ENCODE results near the gene KMO. TPM values are rescaled to one million over a fixed set of nuclear protein-coding genes. Genes with fewer than 3 reads are reported as not detected.

Gene KMO
- polyA plus RNA-seq, 4 donors, result 0.45 to 3.2 (median 1.3) TPM

DNA sequence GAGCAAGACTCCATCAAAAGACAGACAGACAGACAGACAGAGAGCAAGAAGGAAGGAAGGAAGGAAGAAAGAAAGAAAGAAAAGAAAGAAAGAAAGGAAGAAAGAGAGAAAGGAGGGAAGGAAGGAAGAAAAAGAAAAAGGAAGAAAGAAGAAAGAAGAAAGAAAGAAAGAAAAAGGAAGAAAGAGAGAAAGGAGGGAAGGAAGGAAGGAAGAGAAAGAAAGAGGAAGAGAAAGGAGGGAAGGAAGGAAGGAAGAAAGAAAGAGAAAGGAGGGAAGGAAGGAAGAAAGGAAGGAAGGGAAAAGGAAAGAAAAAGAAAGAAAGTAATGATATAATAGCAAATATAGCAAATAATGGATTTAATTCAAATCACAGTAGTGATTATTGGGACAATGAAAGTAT lies 75.3 kb downstream of the KMO start:
- no peak for DNase-seq
- Histone ChIP-seq H3K4me3 (ENCODE audit: low read depth in 1 of 3, low read length in 3 of 3) (no peak overlapping the region), H3K4me1 (ENCODE audit: control insufficient read depth in 3 of 3, insufficient read depth in 2 of 3, low read depth in 1 of 3, low read length in 2 of 3) (peaks cover 0 to 2% (median 0%) of the 10 kb centered on the region in 3 donors), H3K27ac (ENCODE audit: low read depth in 1 of 3, low read length in 2 of 3) (no peak overlapping the region), H3K9me3 (ENCODE audit: control insufficient read depth in 2 of 2, insufficient read depth in 1 of 2, low read depth in 1 of 2, low read length in 1 of 2) (no peaks in the 10 kb centered on the region), H3K36me3 (ENCODE audit: control insufficient read depth in 3 of 3, insufficient read depth in 2 of 3, low read depth in 1 of 3, low read length in 3 of 3) (peaks cover 0 to 3% (median 2%) of the 10 kb centered on the region in 3 donors), H3K27me3 (ENCODE audit: control insufficient read depth in 3 of 3, insufficient read depth in 3 of 3, low read length in 3 of 3) (no peaks in the 10 kb centered on the region)
- no peak for FAIRE-seq

DNA sequence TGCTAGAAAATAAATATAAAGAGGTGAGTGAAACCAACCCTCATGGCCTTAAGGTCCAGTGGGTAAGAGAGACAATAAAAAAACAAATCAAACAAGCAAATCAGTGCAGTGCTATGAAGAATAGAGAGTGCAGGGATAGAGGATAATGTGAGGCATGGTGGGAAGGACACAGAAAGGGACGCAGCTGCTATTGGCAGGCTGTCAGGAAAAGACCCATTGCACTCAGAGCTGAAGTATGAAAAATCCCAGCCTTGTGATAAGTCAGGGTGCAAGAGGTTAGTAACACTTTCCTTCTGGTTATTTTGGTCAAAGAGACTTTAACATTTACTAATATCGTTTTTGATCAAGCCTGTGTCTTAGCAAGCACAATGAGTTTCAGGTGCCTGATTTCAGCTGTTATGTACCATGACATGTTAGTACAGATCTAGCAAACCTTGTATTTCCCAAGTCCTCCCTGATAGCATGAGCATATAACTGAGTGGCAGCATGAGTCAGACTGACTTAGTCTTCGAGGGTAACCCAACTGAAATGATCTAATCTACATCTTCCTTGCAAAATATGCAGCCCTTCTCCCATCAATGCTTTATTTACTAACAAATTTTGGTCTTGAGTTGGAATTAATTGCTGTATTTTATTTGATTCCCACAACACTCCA lies 76.3 kb downstream of the KMO start:
- FAIRE-seq (no peak), DNase-seq (no peak)
- Histone ChIP-seq H3K36me3 (ENCODE audit: control insufficient read depth in 3 of 3, insufficient read depth in 2 of 3, low read depth in 1 of 3, low read length in 3 of 3) (peaks cover 0 to 3% (median 1%) of the 10 kb centered on the region in 3 donors), H3K27me3 (ENCODE audit: control insufficient read depth in 3 of 3, insufficient read depth in 3 of 3, low read length in 3 of 3) (no peaks in the 10 kb centered on the region), H3K4me3 (ENCODE audit: low read depth in 1 of 3, low read length in 3 of 3) (no peak overlapping the region), H3K9me3 (ENCODE audit: control insufficient read depth in 2 of 2, insufficient read depth in 1 of 2, low read depth in 1 of 2, low read length in 1 of 2) (no peaks in the 10 kb centered on the region), H3K4me1 (ENCODE audit: control insufficient read depth in 3 of 3, insufficient read depth in 2 of 3, low read depth in 1 of 3, low read length in 2 of 3) (peaks cover 0 to 2% (median 0%) of the 10 kb centered on the region in 3 donors), H3K27ac (ENCODE audit: low read depth in 1 of 3, low read length in 2 of 3) (no peak overlapping the region)
- 43 to 47% (median 45%) methylated on average over 3 of the region's 3 CpGs for WGBS, 3 donors

DNA sequence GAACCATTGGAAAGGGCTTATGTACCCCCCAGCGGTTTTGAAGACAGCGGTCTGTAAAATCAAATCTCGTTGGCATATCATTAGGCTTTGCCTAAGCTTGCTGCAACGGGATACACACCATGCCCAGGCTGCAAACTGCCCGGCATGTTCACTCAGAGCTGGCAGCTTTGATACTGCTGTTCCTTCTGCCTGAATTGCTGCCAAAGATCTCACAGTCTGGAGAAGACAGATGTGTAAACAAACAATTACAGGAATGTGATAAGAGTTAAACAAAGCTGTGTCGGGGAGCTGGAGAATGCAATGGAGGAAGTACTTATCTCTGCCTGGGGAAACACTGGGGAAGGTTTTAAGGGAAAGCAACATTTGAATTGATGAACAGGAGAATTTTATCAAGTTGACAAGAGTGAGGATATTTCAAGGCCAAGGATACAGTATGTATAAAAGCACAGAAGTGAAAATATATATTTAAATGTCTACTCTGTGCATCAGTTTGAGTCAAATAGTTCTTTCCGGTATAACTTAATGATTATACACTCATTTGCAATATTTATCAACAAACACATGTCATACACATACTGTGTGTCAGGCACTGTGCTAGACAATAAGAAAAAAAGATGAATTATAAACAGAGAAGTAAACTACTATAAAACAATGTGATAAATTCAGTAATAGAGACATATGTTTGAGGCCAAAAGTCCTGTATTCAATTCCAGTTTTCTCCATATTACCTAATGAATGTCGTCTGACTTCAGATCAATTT lies 78.1 kb downstream of the KMO start:
- H3K27ac ChIP-seq (ENCODE audit: low read depth in 1 of 3, low read length in 2 of 3), result no peak overlapping the region
- H3K27me3 ChIP-seq (ENCODE audit: control insufficient read depth in 3 of 3, insufficient read depth in 3 of 3, low read length in 3 of 3), result no peaks in the 10 kb centered on the region
- FAIRE-seq (no peak), DNase-seq (peak; percentile 22 to 66)
- WGBS, 3 donors, result 12 to 36% (median 26%) methylated on average over 8 of the region's 8 CpGs
- H3K4me1 ChIP-seq (ENCODE audit: control insufficient read depth in 3 of 3, insufficient read depth in 2 of 3, low read depth in 1 of 3, low read length in 2 of 3), result peaks cover 0 to 6% (median 2%) of the 10 kb centered on the region in 3 donors
- no peaks in the 10 kb centered on the region for H3K9me3 ChIP-seq (ENCODE audit: control insufficient read depth in 2 of 2, insufficient read depth in 1 of 2, low read depth in 1 of 2, low read length in 1 of 2)
- H3K36me3 ChIP-seq (ENCODE audit: control insufficient read depth in 3 of 3, insufficient read depth in 2 of 3, low read depth in 1 of 3, low read length in 3 of 3), result no peaks in the 10 kb centered on the region
- H3K4me3 ChIP-seq (ENCODE audit: low read depth in 1 of 3, low read length in 3 of 3), result no peak overlapping the region

DNA sequence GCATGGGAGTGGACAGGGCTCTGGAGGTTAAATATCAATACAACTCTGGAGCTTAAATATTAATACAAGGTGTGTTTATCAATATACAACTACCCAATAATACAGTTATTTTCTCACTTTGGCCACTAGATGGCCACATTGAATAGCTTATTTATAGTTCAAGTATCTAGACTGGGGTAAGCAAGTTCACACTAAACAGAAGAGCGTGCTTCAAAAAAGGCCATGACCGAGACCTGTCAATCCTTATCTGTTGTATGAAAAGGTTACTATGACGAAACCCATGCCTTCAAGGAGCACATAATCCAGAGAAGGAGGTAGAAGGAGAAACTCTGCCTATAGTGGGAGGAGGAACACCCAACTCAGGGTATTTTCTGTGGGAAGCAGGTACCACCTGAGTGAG lies 78.9 kb downstream of the KMO start:
- Histone ChIP-seq H3K4me1 (ENCODE audit: control insufficient read depth in 3 of 3, insufficient read depth in 2 of 3, low read depth in 1 of 3, low read length in 2 of 3) (peaks cover 0 to 7% (median 2%) of the 10 kb centered on the region in 3 donors), H3K4me3 (ENCODE audit: low read depth in 1 of 3, low read length in 3 of 3) (no peak overlapping the region), H3K9me3 (ENCODE audit: control insufficient read depth in 2 of 2, insufficient read depth in 1 of 2, low read depth in 1 of 2, low read length in 1 of 2) (no peaks in the 10 kb centered on the region), H3K27ac (ENCODE audit: low read depth in 1 of 3, low read length in 2 of 3) (no peak overlapping the region), H3K27me3 (ENCODE audit: control insufficient read depth in 3 of 3, insufficient read depth in 3 of 3, low read length in 3 of 3) (no peaks in the 10 kb centered on the region), H3K36me3 (ENCODE audit: control insufficient read depth in 3 of 3, insufficient read depth in 2 of 3, low read depth in 1 of 3, low read length in 3 of 3) (no peaks in the 10 kb centered on the region)
- DNase-seq, result peak; percentile 74 to 87
- WGBS, 3 donors, result 0 to 10% (median 3%) methylated on average over 3 of the region's 3 CpGs
- FAIRE-seq, result no peak

DNA sequence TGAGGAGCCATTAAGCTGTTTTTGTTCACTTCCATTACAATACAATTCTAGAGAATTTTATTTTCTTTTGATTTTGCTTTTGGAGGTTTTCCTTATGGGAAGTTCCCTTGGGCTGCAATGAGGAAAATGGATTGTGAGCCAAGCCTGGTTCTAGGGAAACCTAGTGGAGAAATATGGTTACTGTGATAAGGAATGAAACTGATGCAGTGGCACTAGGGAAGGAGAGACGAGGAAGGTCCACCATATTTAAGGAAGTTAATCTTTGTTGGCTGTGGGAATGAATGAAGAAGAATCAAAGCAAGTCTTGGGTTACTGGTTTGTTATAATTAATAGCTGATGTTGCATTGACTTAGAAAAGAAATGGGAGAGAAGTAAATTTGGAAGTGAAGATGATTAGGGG lies 79.6 kb downstream of the KMO start:
- FAIRE-seq (no peak), DNase-seq (no peak)
- Histone ChIP-seq H3K4me1 (ENCODE audit: control insufficient read depth in 3 of 3, insufficient read depth in 2 of 3, low read depth in 1 of 3, low read length in 2 of 3) (peaks cover 0 to 7% (median 2%) of the 10 kb centered on the region in 3 donors), H3K27me3 (ENCODE audit: control insufficient read depth in 3 of 3, insufficient read depth in 3 of 3, low read length in 3 of 3) (no peaks in the 10 kb centered on the region), H3K4me3 (ENCODE audit: low read depth in 1 of 3, low read length in 3 of 3) (no peak overlapping the region), H3K27ac (ENCODE audit: low read depth in 1 of 3, low read length in 2 of 3) (no peak overlapping the region), H3K9me3 (ENCODE audit: control insufficient read depth in 2 of 2, insufficient read depth in 1 of 2, low read depth in 1 of 2, low read length in 1 of 2) (no peaks in the 10 kb centered on the region), H3K36me3 (ENCODE audit: control insufficient read depth in 3 of 3, insufficient read depth in 2 of 3, low read depth in 1 of 3, low read length in 3 of 3) (no peaks in the 10 kb centered on the region)
- WGBS, 3 donors, result 85 to 89% (median 88%) methylated on average over 1 of the region's 1 CpG

DNA sequence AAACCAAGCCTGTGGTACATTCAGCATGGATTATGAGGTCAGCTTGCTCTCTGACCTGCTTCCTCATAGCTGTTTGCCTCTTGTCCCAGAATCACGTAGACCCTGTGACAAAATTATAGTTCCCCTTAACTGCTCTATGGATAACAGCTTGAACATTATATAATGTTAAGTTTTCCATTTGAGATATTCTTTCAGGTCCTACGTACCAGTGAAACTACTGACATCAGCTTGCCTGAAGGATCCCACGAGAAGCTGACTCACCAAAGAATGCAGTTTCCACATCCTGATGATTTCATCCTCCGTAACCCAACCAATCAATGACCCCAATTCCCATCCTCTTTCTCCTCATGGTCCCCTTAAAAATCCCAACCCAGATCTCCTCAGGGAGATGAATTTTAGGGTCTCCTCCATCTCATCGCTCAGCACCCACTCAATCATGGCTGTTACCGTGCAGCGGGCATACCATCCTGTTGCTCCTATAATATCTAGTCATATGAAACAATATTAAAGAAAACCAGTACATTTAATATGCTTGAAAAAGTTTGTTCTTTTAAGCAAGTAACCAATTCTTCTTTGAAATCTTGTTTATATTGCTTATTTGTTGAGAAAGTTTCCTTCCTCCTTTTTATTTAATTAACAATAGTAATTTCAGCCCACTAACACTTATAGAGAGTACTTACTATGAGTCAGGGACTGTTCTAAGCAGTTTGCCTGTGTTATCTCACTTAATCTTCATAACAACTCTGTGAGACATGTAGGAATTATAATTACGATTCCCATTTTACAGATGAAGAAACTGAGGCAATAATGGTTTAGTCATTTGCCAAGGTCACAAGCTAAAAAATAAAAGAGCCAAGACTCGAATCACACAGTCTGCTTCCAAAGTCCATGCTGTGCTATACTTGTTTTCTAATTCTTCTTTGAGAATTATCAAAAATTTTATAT lies 80.6 kb downstream of the KMO start:
- H3K27ac ChIP-seq (ENCODE audit: low read depth in 1 of 3, low read length in 2 of 3), result no peak overlapping the region
- no peaks in the 10 kb centered on the region for H3K27me3 ChIP-seq (ENCODE audit: control insufficient read depth in 3 of 3, insufficient read depth in 3 of 3, low read length in 3 of 3)
- 81 to 84% (median 82%) methylated on average over 9 of the region's 9 CpGs for WGBS, 3 donors
- H3K36me3 ChIP-seq (ENCODE audit: control insufficient read depth in 3 of 3, insufficient read depth in 2 of 3, low read depth in 1 of 3, low read length in 3 of 3), result no peaks in the 10 kb centered on the region
- H3K9me3 ChIP-seq (ENCODE audit: control insufficient read depth in 2 of 2, insufficient read depth in 1 of 2, low read depth in 1 of 2, low read length in 1 of 2), result no peaks in the 10 kb centered on the region
- H3K4me1 ChIP-seq (ENCODE audit: control insufficient read depth in 3 of 3, insufficient read depth in 2 of 3, low read depth in 1 of 3, low read length in 2 of 3), result peaks cover 0 to 7% (median 2%) of the 10 kb centered on the region in 3 donors
- no peak overlapping the region for H3K4me3 ChIP-seq (ENCODE audit: low read depth in 1 of 3, low read length in 3 of 3)
- FAIRE-seq (no peak), DNase-seq (no peak)

DNA sequence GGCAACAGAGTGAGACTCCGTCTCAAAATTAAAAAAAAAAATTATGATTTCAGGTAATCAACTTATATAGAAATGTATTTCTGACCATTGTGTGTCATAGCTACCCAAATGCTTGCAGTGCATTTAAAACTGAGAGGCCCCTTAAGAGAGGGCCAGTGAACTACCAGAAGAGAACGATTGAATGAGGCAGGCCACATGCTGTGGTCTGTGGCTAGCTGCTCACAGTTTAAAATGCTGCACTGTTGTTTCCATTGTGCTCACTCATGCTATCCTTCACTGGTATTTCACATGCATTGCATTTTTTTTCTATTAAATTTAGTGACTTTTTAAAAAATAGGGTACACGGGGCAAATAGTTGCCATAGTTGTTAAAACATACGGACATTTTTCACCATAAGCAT lies 82.0 kb downstream of the KMO start:
- 83 to 88% (median 88%) methylated on average over 4 of the region's 4 CpGs for WGBS, 3 donors
- Histone ChIP-seq H3K27ac (ENCODE audit: low read depth in 1 of 3, low read length in 2 of 3) (no peak overlapping the region), H3K4me1 (ENCODE audit: control insufficient read depth in 3 of 3, insufficient read depth in 2 of 3, low read depth in 1 of 3, low read length in 2 of 3) (peaks cover 0 to 7% (median 2%) of the 10 kb centered on the region in 3 donors), H3K9me3 (ENCODE audit: control insufficient read depth in 2 of 2, insufficient read depth in 1 of 2, low read depth in 1 of 2, low read length in 1 of 2) (no peaks in the 10 kb centered on the region), H3K4me3 (ENCODE audit: low read depth in 1 of 3, low read length in 3 of 3) (no peak overlapping the region), H3K36me3 (ENCODE audit: control insufficient read depth in 3 of 3, insufficient read depth in 2 of 3, low read depth in 1 of 3, low read length in 3 of 3) (no peaks in the 10 kb centered on the region), H3K27me3 (ENCODE audit: control insufficient read depth in 3 of 3, insufficient read depth in 3 of 3, low read length in 3 of 3) (no peaks in the 10 kb centered on the region)
- DNase-seq (no peak), FAIRE-seq (no peak)

DNA sequence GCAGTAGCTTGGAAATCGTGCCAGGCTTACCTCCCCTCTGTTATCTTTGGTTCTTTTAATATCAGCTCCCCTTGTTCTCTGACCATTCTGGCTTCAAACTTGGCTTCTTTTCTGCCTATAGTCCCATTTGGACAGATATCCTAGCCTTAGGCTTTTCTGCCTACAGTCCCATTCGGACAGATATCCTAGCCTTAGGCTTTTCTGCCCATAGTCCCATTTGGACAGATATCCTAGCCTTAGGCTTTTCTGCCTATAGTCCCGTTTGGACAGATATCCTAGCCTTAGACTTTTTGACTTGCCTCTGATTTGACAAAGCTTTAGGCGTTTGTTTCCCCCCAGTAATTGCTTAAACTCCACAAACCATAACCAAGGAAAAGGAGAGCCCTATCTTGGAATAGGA lies 82.4 kb downstream of the KMO start:
- H3K27ac ChIP-seq (ENCODE audit: low read depth in 1 of 3, low read length in 2 of 3), result no peak overlapping the region
- DNase-seq (no peak), FAIRE-seq (no peak)
- H3K4me1 ChIP-seq (ENCODE audit: control insufficient read depth in 3 of 3, insufficient read depth in 2 of 3, low read depth in 1 of 3, low read length in 2 of 3), result peaks cover 0 to 7% (median 2%) of the 10 kb centered on the region in 3 donors
- H3K4me3 ChIP-seq (ENCODE audit: low read depth in 1 of 3, low read length in 3 of 3), result no peak overlapping the region
- H3K9me3 ChIP-seq (ENCODE audit: control insufficient read depth in 2 of 2, insufficient read depth in 1 of 2, low read depth in 1 of 2, low read length in 1 of 2), result no peaks in the 10 kb centered on the region
- 43 to 70% (median 63%) methylated on average over 4 of the region's 4 CpGs for WGBS, 3 donors
- H3K36me3 ChIP-seq (ENCODE audit: control insufficient read depth in 3 of 3, insufficient read depth in 2 of 3, low read depth in 1 of 3, low read length in 3 of 3), result no peaks in the 10 kb centered on the region
- H3K27me3 ChIP-seq (ENCODE audit: control insufficient read depth in 3 of 3, insufficient read depth in 3 of 3, low read length in 3 of 3), result no peaks in the 10 kb centered on the region
